HFF-Myc (cell line): Measurements from ENCODE around the gene CHRM2.

ENCODE experiments used
- DNase-seq: peaks from one replicate; pipeline ENCODE4 v3.0.0-alpha.2; 2011; ENCODE audit warnings: low read depth; ENCODE audit errors: extremely low read depth
- H3K4me3 ChIP-seq: replicated peaks from 2 replicates; pipeline ENCODE4 v1.5.1; 2011; ENCODE audit warnings: low read depth, mild to moderate bottlenecking, control low read depth, low read length
- TF ChIP-seq, protein P1 (sequence below): IDR thresholded peaks from 2 replicates; pipeline ENCODE4 v1.5.1; 2012; ENCODE audit warnings: mild to moderate bottlenecking, low read depth, low read length, control low read depth; ENCODE audit errors: missing control alignments

Gene CHRM2

DNA sequence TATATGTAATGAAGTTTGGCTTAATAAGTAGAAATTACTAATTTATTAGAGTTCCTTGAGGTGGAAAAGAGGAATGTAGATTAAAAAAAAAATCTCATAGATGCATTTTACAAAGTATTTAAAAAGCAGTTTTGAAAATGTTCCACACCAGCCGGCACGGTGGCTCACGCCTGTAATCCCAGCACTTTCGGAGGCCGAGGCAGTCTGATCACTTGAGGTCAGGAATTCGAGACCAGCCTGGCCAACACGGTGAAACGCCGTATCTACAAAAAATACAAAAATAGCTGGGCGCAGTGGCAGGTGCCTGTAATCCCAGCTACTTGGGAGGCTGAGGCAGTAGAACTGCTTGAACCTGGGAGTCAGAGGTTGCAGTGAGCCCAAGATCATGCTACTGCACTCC is 3.2 kb upstream of the CHRM2 start:
- H3K4me3 ChIP-seq: no peak overlapping the region
- TF ChIP-seq, protein P1, sequence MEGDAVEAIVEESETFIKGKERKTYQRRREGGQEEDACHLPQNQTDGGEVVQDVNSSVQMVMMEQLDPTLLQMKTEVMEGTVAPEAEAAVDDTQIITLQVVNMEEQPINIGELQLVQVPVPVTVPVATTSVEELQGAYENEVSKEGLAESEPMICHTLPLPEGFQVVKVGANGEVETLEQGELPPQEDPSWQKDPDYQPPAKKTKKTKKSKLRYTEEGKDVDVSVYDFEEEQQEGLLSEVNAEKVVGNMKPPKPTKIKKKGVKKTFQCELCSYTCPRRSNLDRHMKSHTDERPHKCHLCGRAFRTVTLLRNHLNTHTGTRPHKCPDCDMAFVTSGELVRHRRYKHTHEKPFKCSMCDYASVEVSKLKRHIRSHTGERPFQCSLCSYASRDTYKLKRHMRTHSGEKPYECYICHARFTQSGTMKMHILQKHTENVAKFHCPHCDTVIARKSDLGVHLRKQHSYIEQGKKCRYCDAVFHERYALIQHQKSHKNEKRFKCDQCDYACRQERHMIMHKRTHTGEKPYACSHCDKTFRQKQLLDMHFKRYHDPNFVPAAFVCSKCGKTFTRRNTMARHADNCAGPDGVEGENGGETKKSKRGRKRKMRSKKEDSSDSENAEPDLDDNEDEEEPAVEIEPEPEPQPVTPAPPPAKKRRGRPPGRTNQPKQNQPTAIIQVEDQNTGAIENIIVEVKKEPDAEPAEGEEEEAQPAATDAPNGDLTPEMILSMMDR: no peak
- no peak for DNase-seq

DNA sequence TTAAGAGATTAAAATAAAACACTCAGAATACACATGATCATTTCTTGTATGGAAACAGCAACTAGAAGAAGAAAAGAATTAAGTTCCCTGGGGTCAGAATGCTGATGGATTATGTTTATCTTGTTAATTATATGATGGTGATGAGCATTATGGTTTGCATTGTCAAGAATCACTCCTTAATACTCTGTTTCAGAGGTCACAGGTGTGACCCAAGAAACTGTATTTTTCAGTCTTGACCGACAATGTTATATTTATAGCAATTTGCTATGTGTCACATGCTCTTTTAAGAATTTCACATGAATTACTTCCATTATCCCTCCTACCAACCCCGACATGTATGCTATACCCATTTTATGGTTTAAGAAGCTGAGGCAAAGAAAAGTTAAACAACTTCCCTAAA is 2.7 kb upstream of the CHRM2 start:
- no peak for DNase-seq
- H3K4me3 ChIP-seq: no peak overlapping the region
- TF ChIP-seq, protein P1: no peak

DNA sequence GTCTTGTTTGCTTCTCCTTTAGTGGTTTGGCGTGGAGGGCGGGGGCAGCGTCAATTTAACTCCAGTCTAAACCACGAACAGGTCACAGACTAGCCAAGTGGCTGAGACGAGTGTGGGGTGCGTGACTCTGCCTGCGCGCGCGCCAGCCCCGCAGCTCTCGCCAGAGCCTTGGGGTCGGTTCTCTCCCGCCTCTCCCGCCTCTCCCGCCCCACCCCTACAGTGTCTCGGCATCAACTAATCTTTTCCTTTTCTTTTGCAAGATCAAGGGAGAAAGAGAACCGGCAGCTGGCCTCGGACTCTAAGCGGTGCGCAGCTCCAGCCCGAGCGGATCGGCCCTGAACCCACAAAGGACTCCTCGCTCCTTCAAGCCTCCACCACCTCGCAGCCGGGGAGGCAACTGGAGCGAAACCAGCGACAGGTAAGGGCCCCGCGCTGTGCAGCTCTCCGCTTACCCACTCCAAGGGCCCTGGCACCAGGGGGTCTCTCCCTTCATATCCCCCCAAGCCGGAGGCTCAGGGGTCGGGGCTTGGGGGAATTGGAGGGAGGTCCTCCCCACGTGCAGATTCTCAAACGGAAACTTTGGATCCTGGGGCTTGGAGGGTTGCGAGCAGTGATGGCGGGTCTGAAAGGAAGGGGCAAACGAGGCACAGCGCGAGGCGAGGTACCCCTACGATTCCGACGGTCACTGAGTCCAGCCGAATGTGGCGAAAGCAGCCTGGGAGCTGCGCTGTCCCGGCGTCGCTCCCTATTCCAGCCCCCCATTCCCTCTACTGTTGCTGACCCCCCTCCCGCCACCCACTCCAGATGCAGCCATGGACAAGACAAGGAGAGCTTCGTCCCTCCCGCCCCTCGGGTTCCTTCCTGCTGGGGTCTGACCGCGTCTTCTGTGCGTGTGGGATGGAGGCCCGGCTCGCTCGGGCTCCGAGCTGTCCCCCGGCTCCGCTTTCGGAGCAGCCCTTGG is 829 bp downstream of the CHRM2 start:
- TF ChIP-seq, protein P1: no peak
- H3K4me3 ChIP-seq: peak overlapping the region; percentile 36
- DNase-seq: no peak

DNA sequence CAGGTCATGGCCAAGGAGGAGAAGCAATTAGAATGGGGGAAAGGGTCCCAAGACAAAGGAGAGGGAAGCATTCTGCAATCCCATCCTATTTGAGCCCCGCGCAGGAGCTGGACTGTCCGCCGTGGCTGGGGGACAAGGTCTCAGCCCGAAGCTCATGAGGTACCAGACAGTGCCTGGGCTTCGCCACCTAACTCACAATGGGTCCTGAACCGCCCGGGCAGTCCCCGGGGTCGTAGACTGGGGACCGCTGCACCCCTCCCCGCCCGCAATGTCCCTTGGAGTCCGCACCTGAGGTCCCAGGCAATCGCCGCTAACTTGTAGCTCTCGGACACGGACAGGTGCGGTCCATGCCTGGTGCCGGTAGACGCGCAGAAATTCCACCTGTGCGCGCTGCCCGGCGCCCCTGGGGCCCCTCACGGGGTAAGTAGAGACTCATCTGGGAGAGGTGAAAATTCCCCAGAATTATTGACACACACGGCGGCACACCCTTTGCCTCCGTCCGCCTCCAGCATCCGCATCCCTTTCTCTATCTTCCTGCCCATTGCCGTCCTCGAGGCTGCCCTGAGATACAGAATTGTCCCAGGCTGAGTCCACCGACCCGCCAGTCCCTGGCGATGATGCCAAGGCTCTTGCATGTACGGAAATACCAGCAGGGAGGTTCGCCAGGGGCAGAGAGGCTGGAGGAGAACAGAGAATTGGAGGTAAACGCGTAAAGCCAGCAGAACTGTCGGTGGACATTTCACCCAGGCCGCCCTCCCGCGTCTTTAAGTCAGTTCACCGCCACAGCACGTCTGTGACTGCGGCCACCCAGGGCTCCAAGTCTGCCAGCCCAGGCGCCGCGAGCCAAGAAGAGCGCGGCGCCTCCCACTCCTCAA is 1.8 kb downstream of the CHRM2 start:
- DNase-seq: no peak
- H3K4me3 ChIP-seq: peak overlapping the region; percentile 44
- TF ChIP-seq, protein P1: no peak

DNA sequence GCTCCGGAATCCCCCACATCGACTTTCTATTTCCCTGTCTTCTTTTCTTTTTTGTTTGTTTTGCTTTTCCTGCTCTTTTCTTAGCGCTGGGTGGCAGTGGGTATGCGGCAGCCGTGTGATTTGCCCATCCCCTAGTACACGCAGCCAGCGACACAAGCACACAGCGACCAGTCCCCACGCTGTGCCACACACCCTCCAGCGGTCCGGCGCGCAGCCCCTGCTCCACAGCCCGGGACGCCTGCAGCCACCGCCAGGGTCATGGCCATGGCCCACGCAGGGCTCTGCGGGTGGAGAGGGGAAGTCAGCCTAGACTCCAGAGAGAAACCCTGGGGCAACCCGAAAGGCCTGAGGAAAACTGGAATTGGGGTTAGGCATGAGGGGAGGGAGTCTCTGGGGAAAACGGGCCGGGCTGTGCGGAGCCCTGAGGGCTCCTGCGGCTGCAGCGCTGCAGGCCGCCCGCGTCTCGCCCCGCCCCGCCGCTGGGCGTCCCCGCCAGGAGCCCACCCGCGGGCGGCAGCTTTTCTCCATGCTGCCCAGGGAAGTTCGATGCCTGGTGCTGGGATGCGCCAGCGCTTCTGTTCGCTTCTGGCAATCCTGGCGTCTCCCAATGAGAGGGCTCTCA is 2.5 kb downstream of the CHRM2 start:
- peak overlapping the region; percentile 44 for H3K4me3 ChIP-seq
- no peak for DNase-seq

More for the DNA sequence above, 2.5 kb downstream of the CHRM2 start:
- TF ChIP-seq, protein P1: no peak
